ENCODE measurements around the gene RNPC3. TPM values are rescaled to one million over a fixed set of nuclear protein-coding genes. Genes with fewer than 3 reads are reported as not detected.

RNPC3 gene
- total and polyA plus RNA-seq, 2 experiments from 2014 or later: 13.4 to 38.2 TPM

- TF ChIP-seq ZNF462 (CRISPR knock-in tag; IDR thresholded peaks at IDR 0.05) (no peak), CREB1 (CRISPR knock-in tag; IDR thresholded peaks at IDR 0.05; ENCODE audit: low read depth) (no peak)
Observed at GRCh38 chr1:103583887-103584286, 58.4 kb downstream of the RNPC3 start (continued).

- DNase-seq (ENCODE audit: low spot score) (no peak), ATAC-seq (no peak)
- no peak overlapping the region for H3K4me3 ChIP-seq
- H3K27ac ChIP-seq (ENCODE audit: low read depth): no peak overlapping the region
- H3K9me2 ChIP-seq (ENCODE audit: insufficient read depth): no peaks in the 10 kb centered on the region; the same call in 1 of the 2 replicates
- H3K36me3 ChIP-seq (ENCODE audit: insufficient read depth): 0 out of 2 replicates have a peak, but pooled peaks cover 4% of the 10 kb centered on the region
- Mint-ChIP-seq H3K27me3 (ENCODE audit: insufficient read depth, low read depth, poor library complexity) (peaks cover 3% of the 10 kb centered on the region), H3K27ac (no peak overlapping the region), H3K36me3 (ENCODE audit: low read depth) (peaks cover 14% of the 10 kb centered on the region), H3K4me1 (no peaks in the 10 kb centered on the region), H3K9me3 (peaks cover 27% of the 10 kb centered on the region), H3K4me3 (no peak overlapping the region)
- no peaks in the 10 kb centered on the region for H3K4me1 ChIP-seq (ENCODE audit: insufficient read depth)
- H2AFZ ChIP-seq: no peak overlapping the region
- H3K4me2 ChIP-seq: no peak overlapping the region
- H3K27me3 ChIP-seq (ENCODE audit: insufficient read depth): no peaks in the 10 kb centered on the region
- no peaks in the 10 kb centered on the region for H4K20me1 ChIP-seq (replicated peaks; ENCODE audit: insufficient read depth)
- H3F3A ChIP-seq (replicated peaks; ENCODE audit: low read depth): no peaks in the 10 kb centered on the region
- H3K79me2 ChIP-seq (replicated peaks; ENCODE audit: insufficient read depth): no peaks in the 10 kb centered on the region
- TF ChIP-seq POLR2AphosphoS5 (IDR thresholded peaks at IDR 0.05; ENCODE audit: low read depth): no peak
- no peak for TF ChIP-seq REST (IDR thresholded peaks at IDR 0.05; ENCODE audit: unreplicated experiment)
- TF ChIP-seq EZH2 (IDR thresholded peaks at IDR 0.05; ENCODE audit: low read depth, unreplicated experiment): no peak
- no peak for TF ChIP-seq EZH2phosphoT487 (IDR thresholded peaks at IDR 0.05; ENCODE audit: unreplicated experiment)
- TF ChIP-seq ZNF331 (CRISPR knock-in tag; IDR thresholded peaks at IDR 0.05; ENCODE audit: low read depth): no peak
Observed at GRCh38 chr1:103584537-103584936, 59.0 kb downstream of the RNPC3 start.
